ENCODE data around the gene LINGO3. TPM values are rescaled to one million over a fixed set of nuclear protein-coding genes. Genes with fewer than 3 reads are reported as not detected.
A peak's percentile ranks its signal among the peaks of the same experiment; 100 is the strongest.

The LINGO3 gene
- total and polyA plus RNA-seq, 2 of the 4 experiments (the other 2 are of a cell fraction) = not detected

DNA sequence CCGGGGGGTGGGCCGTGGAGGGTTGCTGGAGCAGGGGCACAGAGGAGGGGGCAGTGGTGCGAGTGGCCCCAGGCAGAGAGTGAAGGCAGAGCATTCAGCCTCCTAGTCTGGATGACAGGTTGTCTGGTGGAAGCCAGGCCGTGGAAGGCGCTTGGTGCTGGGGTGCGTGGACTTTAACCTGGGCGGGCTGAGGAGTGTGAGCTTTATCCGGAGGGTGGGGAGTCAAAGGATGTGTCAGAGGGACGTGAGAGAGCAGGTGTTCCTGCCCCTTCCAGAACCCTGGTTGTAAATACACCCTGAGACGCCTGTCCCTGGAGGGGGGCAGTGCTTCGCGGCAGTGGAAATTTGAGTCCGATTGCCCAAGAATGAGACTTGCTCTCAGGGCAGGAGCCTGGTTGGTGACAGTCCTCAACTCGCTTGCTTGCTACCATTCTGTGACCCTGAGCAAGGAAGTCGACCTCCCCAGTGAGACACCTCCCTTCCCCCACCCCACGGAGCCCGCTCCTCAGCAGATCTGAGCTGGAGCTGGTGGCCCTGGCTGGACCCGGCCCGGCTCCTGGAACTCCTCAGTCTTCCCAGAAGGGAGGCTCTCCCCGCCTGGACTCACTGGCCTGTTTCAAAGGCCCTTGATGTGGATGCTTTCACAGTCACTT, 22.8 kb upstream of the LINGO3 start:
- Histone ChIP-seq H3K36me3 (ENCODE audit: control insufficient read depth, insufficient read depth, low read length) (peaks cover 4% of the 10 kb centered on the region), H2BK15ac (ENCODE audit: low read depth, low read length) (no peak overlapping the region), H2AFZ (replicated peaks; ENCODE audit: low read length, poor library complexity) (no peak overlapping the region), H2BK120ac (ENCODE audit: low read depth, low read length) (no peak overlapping the region), H3K9me1 (ENCODE audit: insufficient read depth, low read length) (peaks cover 2% of the 10 kb centered on the region), H4K5ac (ENCODE audit: low read depth, low read length) (no peak overlapping the region), H3K4ac (ENCODE audit: low read depth, low read length) (no peak overlapping the region), H3K18ac (ENCODE audit: low read depth, low read length) (no peak overlapping the region), H2BK20ac (ENCODE audit: low read depth, low read length) (no peak overlapping the region), H3K4me2 (ENCODE audit: low read depth, low read length) (no peak overlapping the region), H3K9me3 (ENCODE audit: control insufficient read depth, insufficient read depth, low read length) (no peaks in the 10 kb centered on the region), H4K8ac (ENCODE audit: low read depth in 2 of 2, low read length in 2 of 2) (no peak overlapping the region), H2AK5ac (ENCODE audit: low read depth, low read length) (0 out of 2 replicates have a peak overlapping the region, but pooled peaks have one; percentile 21), H2AK9ac (replicated peaks; ENCODE audit: low read depth, low read length, poor library complexity) (peak overlapping the region; percentile 72), H3K27me3 (ENCODE audit: control insufficient read depth, insufficient read depth, low read length) (no peaks in the 10 kb centered on the region), H3K14ac (replicated peaks; ENCODE audit: low read depth, low read length) (no peak overlapping the region), H4K91ac (ENCODE audit: insufficient read depth, low read depth, low read length) (no peak overlapping the region), H3K4me1 (ENCODE audit: control insufficient read depth, insufficient read depth, low read length) (peaks cover 4% of the 10 kb centered on the region), H3K23ac (ENCODE audit: low read depth, low read length) (no peak overlapping the region), H4K20me1 (ENCODE audit: insufficient read depth, low read length) (peaks cover 37% of the 10 kb centered on the region), H2BK5ac (ENCODE audit: low read depth, low read length, poor library complexity, severe bottlenecking) (no peak overlapping the region), H3K9ac (ENCODE audit: low read depth, low read length) (no peak overlapping the region), H3K27ac (ENCODE audit: insufficient read depth, low read length) (no peak overlapping the region), H3K79me1 (ENCODE audit: low read depth in 1 of 2, low read length in 2 of 2) (peaks cover 34 to 80% of the 10 kb centered on the region in 2 experiments), H3K4me3 (ENCODE audit: insufficient read depth, low read depth, low read length) (no peak overlapping the region), H3K56ac (ENCODE audit: extremely low read depth, insufficient read depth, low read length) (no peak overlapping the region)
- 83% methylated on average over 10 of the region's 20 CpGs; no CpG with 5 or more reads in 1 of the 2 experiments for WGBS, 2 experiments (ENCODE audit: extremely low coverage in 2 of 2, insufficient read length in 1 of 2)
- no peak for ATAC-seq (ENCODE audit: low read depth)
- intact Hi-C loops (cut with micrococcal nuclease) = no loop called here
- POLR2A ChIA-PET (ENCODE audit: unreplicated experiment) = no interaction called here
- CTCF ChIA-PET = no interaction called here
- dilution Hi-C loops (cut with HindIII; ENCODE audit: low sequenced_read_pairs, unreplicated experiment) = no loop called here
- no TSS peak for BruUV-seq (replicated peaks)
- in situ Hi-C loops (cut with MboI; ENCODE audit: low sequenced_read_pairs) = no loop called here
- no peak for DNase-seq
- TF ChIP-seq POLR2A (IDR thresholded peaks at IDR 0.05; ENCODE audit: low read depth, low read length) (no peak), CEBPB (IDR thresholded peaks at IDR 0.05; ENCODE audit: low read depth, low read length) (0 out of 2 replicates have a peak, but pooled peaks have one; percentile 12), NFE2L2 (IDR thresholded peaks at IDR 0.05; ENCODE audit: low read depth, low read length) (no peak)
- TF ChIP-seq, protein P1, sequence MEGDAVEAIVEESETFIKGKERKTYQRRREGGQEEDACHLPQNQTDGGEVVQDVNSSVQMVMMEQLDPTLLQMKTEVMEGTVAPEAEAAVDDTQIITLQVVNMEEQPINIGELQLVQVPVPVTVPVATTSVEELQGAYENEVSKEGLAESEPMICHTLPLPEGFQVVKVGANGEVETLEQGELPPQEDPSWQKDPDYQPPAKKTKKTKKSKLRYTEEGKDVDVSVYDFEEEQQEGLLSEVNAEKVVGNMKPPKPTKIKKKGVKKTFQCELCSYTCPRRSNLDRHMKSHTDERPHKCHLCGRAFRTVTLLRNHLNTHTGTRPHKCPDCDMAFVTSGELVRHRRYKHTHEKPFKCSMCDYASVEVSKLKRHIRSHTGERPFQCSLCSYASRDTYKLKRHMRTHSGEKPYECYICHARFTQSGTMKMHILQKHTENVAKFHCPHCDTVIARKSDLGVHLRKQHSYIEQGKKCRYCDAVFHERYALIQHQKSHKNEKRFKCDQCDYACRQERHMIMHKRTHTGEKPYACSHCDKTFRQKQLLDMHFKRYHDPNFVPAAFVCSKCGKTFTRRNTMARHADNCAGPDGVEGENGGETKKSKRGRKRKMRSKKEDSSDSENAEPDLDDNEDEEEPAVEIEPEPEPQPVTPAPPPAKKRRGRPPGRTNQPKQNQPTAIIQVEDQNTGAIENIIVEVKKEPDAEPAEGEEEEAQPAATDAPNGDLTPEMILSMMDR (conservative IDR thresholded peaks at IDR 0.05; ENCODE audit: low read depth, low read length) = no peak
